ENCODE measurements around the gene ICAM4.

ICAM4 gene

GRCh38 chr19:10289167-10289835 is 2.5 kb downstream of the ICAM4 start:
- Histone ChIP-seq H3K79me1 (ENCODE audit: low read depth, low read length) (no peaks in the 10 kb centered on the region), H3K14ac (ENCODE audit: low read length) (no peak overlapping the region), H3K4ac (ENCODE audit: low read length) (no peak overlapping the region), H2BK15ac (ENCODE audit: low read length) (no peak overlapping the region), H3K4me2 (ENCODE audit: insufficient read depth, low read length, poor library complexity, severe bottlenecking) (peak overlapping the region; percentile 68), H2AK5ac (ENCODE audit: low read depth, low read length) (no peak overlapping the region), H2BK12ac (ENCODE audit: low read length) (no peak overlapping the region), H3K9ac (ENCODE audit: low read depth, low read length, poor library complexity) (peak overlapping the region; percentile 33), H3K27ac (replicated peaks; ENCODE audit: low read length) (no peak overlapping the region), H3K4me3 (ENCODE audit: low read length in 2 of 2) (peak overlapping the region; percentile 19 to 55), H4K91ac (ENCODE audit: low read depth, low read length, poor library complexity) (no peak overlapping the region), H3K4me1 (ENCODE audit: control insufficient read depth in 2 of 2, insufficient read depth in 1 of 2, low read depth in 1 of 2, low read length in 2 of 2) (peaks cover 26 to 32% of the 10 kb centered on the region in 2 donors), H2BK120ac (ENCODE audit: low read depth, low read length) (no peak overlapping the region), H3K36me3 (replicated peaks in 1 of 2; ENCODE audit: control insufficient read depth in 2 of 2, insufficient read depth in 2 of 2, low read length in 2 of 2) (peaks cover 0 to 19% of the 10 kb centered on the region in 2 donors), H3K9me3 (replicated peaks in 1 of 2; ENCODE audit: control insufficient read depth in 2 of 2, insufficient read depth in 1 of 2, low read depth in 1 of 2, low read length in 2 of 2) (peaks cover 5 to 15% of the 10 kb centered on the region in 2 donors), H3K27me3 (ENCODE audit: control insufficient read depth in 3 of 3, insufficient read depth in 3 of 3, low read depth in 1 of 3, low read length in 3 of 3) (peaks cover 49 to 82% (median 58%) of the 10 kb centered on the region in 3 experiments), H2AFZ (ENCODE audit: low read length) (peak overlapping the region; percentile 98), H4K8ac (ENCODE audit: low read depth, low read length) (no peak overlapping the region), H3K18ac (ENCODE audit: low read length) (peak overlapping the region; percentile 3), H3K23ac (ENCODE audit: low read depth, low read length, poor library complexity) (peak overlapping the region; percentile 52), H2BK5ac (ENCODE audit: low read length) (no peak overlapping the region)
- no CpG with 5 or more reads among the region's 50 CpGs for WGBS, 2 donors (ENCODE audit: extremely low coverage in 2 of 2, insufficient read length in 2 of 2, insufficient replicate concordance in 1 of 2)
- no peak for DNase-seq (ENCODE audit: low spot score)

- Histone ChIP-seq H4K8ac (ENCODE audit: low read depth, low read length) (no peak within 1 kb of the TSS), H2AK5ac (ENCODE audit: low read depth, low read length) (peak within 1 kb of the TSS; percentile 85), H3K4me1 (ENCODE audit: control insufficient read depth in 2 of 2, insufficient read depth in 1 of 2, low read depth in 1 of 2, low read length in 2 of 2) (peaks cover 26 to 32% of the 10 kb centered on the region in 2 donors), H3K27ac (replicated peaks; ENCODE audit: low read length) (no peak within 1 kb of the TSS), H3K4me2 (ENCODE audit: insufficient read depth, low read length, poor library complexity, severe bottlenecking) (peak within 1 kb of the TSS; percentile 68), H3K79me1 (ENCODE audit: low read depth, low read length) (no peaks in the 10 kb centered on the region), H3K18ac (ENCODE audit: low read length) (peak within 1 kb of the TSS; percentile 76), H3K23ac (ENCODE audit: low read depth, low read length, poor library complexity) (peak within 1 kb of the TSS; percentile 52), H4K91ac (ENCODE audit: low read depth, low read length, poor library complexity) (no peak within 1 kb of the TSS), H3K4me3 (ENCODE audit: low read length in 2 of 2) (peak within 1 kb of the TSS; percentile 55 to 63), H3K27me3 (ENCODE audit: control insufficient read depth in 3 of 3, insufficient read depth in 3 of 3, low read depth in 1 of 3, low read length in 3 of 3) (peaks cover 54 to 88% (median 62%) of the 10 kb centered on the region in 3 experiments), H3K9me3 (replicated peaks in 1 of 2; ENCODE audit: control insufficient read depth in 2 of 2, insufficient read depth in 1 of 2, low read depth in 1 of 2, low read length in 2 of 2) (peaks cover 5 to 15% of the 10 kb centered on the region in 2 donors), H3K4ac (ENCODE audit: low read length) (peak within 1 kb of the TSS; percentile 86), H2BK120ac (ENCODE audit: low read depth, low read length) (no peak within 1 kb of the TSS), H2BK5ac (ENCODE audit: low read length) (peak within 1 kb of the TSS; percentile 26), H2AFZ (ENCODE audit: low read length) (peak within 1 kb of the TSS; percentile 98), H2BK15ac (ENCODE audit: low read length) (peak within 1 kb of the TSS; percentile 69), H3K36me3 (replicated peaks in 1 of 2; ENCODE audit: control insufficient read depth in 2 of 2, insufficient read depth in 2 of 2, low read length in 2 of 2) (peaks cover 0 to 13% of the 10 kb centered on the region in 2 donors), H3K9ac (ENCODE audit: low read depth, low read length, poor library complexity) (peak within 1 kb of the TSS; percentile 33), H2BK12ac (ENCODE audit: low read length) (peak within 1 kb of the TSS; percentile 51), H3K14ac (ENCODE audit: low read length) (no peak within 1 kb of the TSS)
- WGBS, 2 donors (ENCODE audit: extremely low coverage in 2 of 2, insufficient read length in 2 of 2, insufficient replicate concordance in 1 of 2): no CpG with 5 or more reads among the region's 45 CpGs
- DNase-seq (ENCODE audit: low spot score): no peak
Measured at GRCh38 chr19:10289836-10290356, 3.1 kb downstream of the ICAM4 start, which contains the start of gene ICAM5. TSS of gene ICAM5 (plus strand) at chr19:10289952. CDS start at chr19:10290044, 92 bp downstream.

- H2BK120ac ChIP-seq (ENCODE audit: low read depth, low read length): no peak overlapping the region
- peak overlapping the region; percentile 98 for H2AFZ ChIP-seq (ENCODE audit: low read length)
- no peak overlapping the region for H3K14ac ChIP-seq (ENCODE audit: low read length)
- H4K8ac ChIP-seq (ENCODE audit: low read depth, low read length): no peak overlapping the region
- no CpG with 5 or more reads among the region's 30 CpGs for WGBS, 2 donors (ENCODE audit: extremely low coverage in 2 of 2, insufficient read length in 2 of 2, insufficient replicate concordance in 1 of 2)
- DNase-seq (ENCODE audit: low spot score): no peak
- H3K23ac ChIP-seq (ENCODE audit: low read depth, low read length, poor library complexity): peak overlapping the region; percentile 52
- no peak overlapping the region for H3K27ac ChIP-seq (replicated peaks; ENCODE audit: low read length)
- H3K27me3 ChIP-seq (ENCODE audit: control insufficient read depth in 3 of 3, insufficient read depth in 3 of 3, low read depth in 1 of 3, low read length in 3 of 3): peaks cover 60 to 94% (median 66%) of the 10 kb centered on the region in 3 experiments
- H2BK15ac ChIP-seq (ENCODE audit: low read length): peak overlapping the region; percentile 69
- H3K4ac ChIP-seq (ENCODE audit: low read length): peak overlapping the region; percentile 86
- peak overlapping the region; percentile 26 for H2BK5ac ChIP-seq (ENCODE audit: low read length)
- peak overlapping the region; percentile 55 to 63 for H3K4me3 ChIP-seq (ENCODE audit: low read length in 2 of 2)
- H3K4me1 ChIP-seq (ENCODE audit: control insufficient read depth in 2 of 2, insufficient read depth in 1 of 2, low read depth in 1 of 2, low read length in 2 of 2): peaks cover 26 to 32% of the 10 kb centered on the region in 2 donors
- peaks cover 0 to 8% of the 10 kb centered on the region in 2 donors for H3K36me3 ChIP-seq (replicated peaks in 1 of 2; ENCODE audit: control insufficient read depth in 2 of 2, insufficient read depth in 2 of 2, low read length in 2 of 2)
- peak overlapping the region; percentile 76 for H3K18ac ChIP-seq (ENCODE audit: low read length)
- H3K4me2 ChIP-seq (ENCODE audit: insufficient read depth, low read length, poor library complexity, severe bottlenecking): peak overlapping the region; percentile 68
- peak overlapping the region; percentile 51 for H2BK12ac ChIP-seq (ENCODE audit: low read length)
- peaks cover 5 to 15% of the 10 kb centered on the region in 2 donors for H3K9me3 ChIP-seq (replicated peaks in 1 of 2; ENCODE audit: control insufficient read depth in 2 of 2, insufficient read depth in 1 of 2, low read depth in 1 of 2, low read length in 2 of 2)
- H3K9ac ChIP-seq (ENCODE audit: low read depth, low read length, poor library complexity): peak overlapping the region; percentile 9
- peak overlapping the region; percentile 85 for H2AK5ac ChIP-seq (ENCODE audit: low read depth, low read length)
- no peaks in the 10 kb centered on the region for H3K79me1 ChIP-seq (ENCODE audit: low read depth, low read length)
- H4K91ac ChIP-seq (ENCODE audit: low read depth, low read length, poor library complexity): no peak overlapping the region
Measured at GRCh38 chr19:10290357-10290875, 3.7 kb downstream of the ICAM4 start.

Measured in neuronal stem cell (in vitro differentiated cells).